Natural killer cell treated with Interleukin-12 subunit alpha and Interleukin-12 subunit beta and Interleukin-15 and Interleukin-18, amount 100 ng/mL, for 72 hours (primary cell): ENCODE data around the gene SGMS1. TPM values are rescaled to one million over a fixed set of nuclear protein-coding genes. Genes with fewer than 3 reads are reported as not detected.

Source experiments
- ATAC-seq, 2 donors: fragments of 150-1000 bp; cut with Tn5 transposase in 1 of 2; sonication (Bioruptor Pico), chemical (Tn5 transposase) in 1 of 2; 2 replicates each; pipeline ENCODE4 v1.10.0; 2021
- DNase-seq: peaks from one replicate; pipeline ENCODE4 v3.0.0; 2022; ENCODE audit warnings: low spot score
- H3K27ac Mint-ChIP-seq, 2 donors: 1 replicate in 1 of 2; 2 replicates in 1 of 2; pipeline ENCODE4 v1.8.0; 2022; ENCODE audit warnings: mixed read lengths in 2 of 2, mild to moderate bottlenecking in 1 of 2, moderate library complexity in 1 of 2
- H3K27me3 Mint-ChIP-seq, 2 donors: 1 replicate in 1 of 2; 2 replicates in 1 of 2; pipeline ENCODE4 v1.8.0; 2022; ENCODE audit warnings: mixed read lengths in 2 of 2
- H3K36me3 Mint-ChIP-seq: one replicate; pipeline ENCODE4 v1.8.0; 2022; ENCODE audit warnings: mixed read lengths
- H3K4me1 Mint-ChIP-seq, 2 donors: 1 replicate in 1 of 2; 2 replicates in 1 of 2; pipeline ENCODE4 v1.8.0; 2022; ENCODE audit warnings: low read depth in 2 of 2, mixed read lengths in 2 of 2, mild to moderate bottlenecking in 1 of 2
- H3K4me3 Mint-ChIP-seq: one replicate; pipeline ENCODE4 v1.8.0; 2022; ENCODE audit warnings: mixed read lengths
- H3K9me3 Mint-ChIP-seq: 2 replicates; pipeline ENCODE4 v1.8.0; 2022; ENCODE audit warnings: mixed read lengths
- total RNA-seq, 2 donors: library from RNA; stranded (reverse); gene quantifications; one replicate each; pipeline ENCODE4 v1.2.3, GENCODE V29; 2022

Gene SGMS1
- total RNA-seq, 2 donors from 2014 or later: 31.6 to 49.0 TPM

GRCh38 chr10:50627443-50627842 lies 3.7 kb upstream of the SGMS1 start:
- Mint-ChIP-seq H3K9me3 (no peaks in the 10 kb centered on the region), H3K4me1 (peaks cover 24% of the 10 kb centered on the region in 2 donors), H3K27ac (no peak overlapping the region), H3K4me3 (no peak overlapping the region), H3K36me3 (no peaks in the 10 kb centered on the region), H3K27me3 (no peaks in the 10 kb centered on the region)
- no peak for ATAC-seq
- no peak for DNase-seq

- no peaks in the 10 kb centered on the region for H3K9me3 Mint-ChIP-seq
- H3K27me3 Mint-ChIP-seq: no peaks in the 10 kb centered on the region
- peaks cover 32 to 33% of the 10 kb centered on the region in 2 donors for H3K4me1 Mint-ChIP-seq
- ATAC-seq (no peak), DNase-seq (no peak)
- peak overlapping the region; percentile 86 for H3K4me3 Mint-ChIP-seq
- H3K27ac Mint-ChIP-seq: peak overlapping the region; percentile 89 to 93
- H3K36me3 Mint-ChIP-seq: no peaks in the 10 kb centered on the region
These were observed 1.9 kb upstream of the SGMS1 start for GRCh38 chr10:50625649-50626132.

- peaks cover 31 to 32% of the 10 kb centered on the region in 2 donors for H3K4me1 Mint-ChIP-seq
- no peaks in the 10 kb centered on the region for H3K27me3 Mint-ChIP-seq
These were observed 1.2 kb upstream of the SGMS1 start for GRCh38 chr10:50624866-50625501.

GRCh38 chr10:50624413-50624865 lies 683 bp upstream of the SGMS1 start:
- no peaks in the 10 kb centered on the region for H3K9me3 Mint-ChIP-seq
- DNase-seq: peak; percentile 98
- ATAC-seq: peak; percentile 83 to 90

More at GRCh38 chr10:50624866-50625501, 1.2 kb upstream of the SGMS1 start:
- ATAC-seq (peak; percentile 74 to 80), DNase-seq (peak; percentile 70)
- no peaks in the 10 kb centered on the region for H3K36me3 Mint-ChIP-seq
- H3K9me3 Mint-ChIP-seq: no peaks in the 10 kb centered on the region
- H3K27ac Mint-ChIP-seq: peak overlapping the region; percentile 89 to 93
- H3K4me3 Mint-ChIP-seq: peak overlapping the region; percentile 86

GRCh38 chr10:50622706-50623662 lies 772 bp downstream of the SGMS1 start:
- Mint-ChIP-seq H3K27ac (peak overlapping the region; percentile 81 to 86), H3K4me1 (peaks cover 21 to 27% of the 10 kb centered on the region in 2 donors), H3K9me3 (no peaks in the 10 kb centered on the region), H3K27me3 (no peaks in the 10 kb centered on the region), H3K4me3 (peak overlapping the region; percentile 96), H3K36me3 (no peaks in the 10 kb centered on the region)
- ATAC-seq: peak; percentile 20 to 36
- DNase-seq: peak; percentile 77

More at GRCh38 chr10:50624413-50624865, 683 bp upstream of the SGMS1 start:
- H3K27ac Mint-ChIP-seq: peak overlapping the region; percentile 89 to 93
- no peaks in the 10 kb centered on the region for H3K27me3 Mint-ChIP-seq
- peak overlapping the region; percentile 96 for H3K4me3 Mint-ChIP-seq
- peaks cover 27 to 29% of the 10 kb centered on the region in 2 donors for H3K4me1 Mint-ChIP-seq
- H3K36me3 Mint-ChIP-seq: no peaks in the 10 kb centered on the region

- peak overlapping the region; percentile 81 to 86 for H3K27ac Mint-ChIP-seq
- no peaks in the 10 kb centered on the region for H3K9me3 Mint-ChIP-seq
- H3K27me3 Mint-ChIP-seq: no peaks in the 10 kb centered on the region
- peaks cover 21 to 27% of the 10 kb centered on the region in 2 donors for H3K4me1 Mint-ChIP-seq
- peak overlapping the region; percentile 96 for H3K4me3 Mint-ChIP-seq
- ATAC-seq: peak; percentile 6 to 11
- peak; percentile 87 for DNase-seq
- no peaks in the 10 kb centered on the region for H3K36me3 Mint-ChIP-seq
These were observed 1.6 kb downstream of the SGMS1 start for GRCh38 chr10:50621968-50622705.

- ATAC-seq: no peak
- Mint-ChIP-seq H3K9me3 (no peaks in the 10 kb centered on the region), H3K27me3 (no peaks in the 10 kb centered on the region), H3K36me3 (no peaks in the 10 kb centered on the region), H3K4me3 (no peak overlapping the region), H3K27ac (no peak overlapping the region), H3K4me1 (peaks cover 21 to 30% of the 10 kb centered on the region in 2 donors)
- no peak for DNase-seq
These were observed 2.9 kb downstream of the SGMS1 start for GRCh38 chr10:50620899-50621298.

- no peak overlapping the region for H3K4me3 Mint-ChIP-seq
- H3K9me3 Mint-ChIP-seq: no peaks in the 10 kb centered on the region
- DNase-seq (no peak), ATAC-seq (no peak)
- H3K27me3 Mint-ChIP-seq: no peaks in the 10 kb centered on the region
- no peaks in the 10 kb centered on the region for H3K36me3 Mint-ChIP-seq
- H3K27ac Mint-ChIP-seq: peak overlapping the region in 1 of 2 donors; percentile 39
- peaks cover 19 to 27% of the 10 kb centered on the region in 2 donors for H3K4me1 Mint-ChIP-seq
These were observed 3.9 kb downstream of the SGMS1 start for GRCh38 chr10:50619882-50620281.

- Mint-ChIP-seq H3K9me3 (no peaks in the 10 kb centered on the region), H3K36me3 (no peaks in the 10 kb centered on the region), H3K4me3 (no peak overlapping the region), H3K27ac (no peak overlapping the region), H3K27me3 (no peaks in the 10 kb centered on the region), H3K4me1 (peaks cover 19 to 27% of the 10 kb centered on the region in 2 donors)
- DNase-seq: no peak
- ATAC-seq: no peak
These were observed 4.6 kb downstream of the SGMS1 start for GRCh38 chr10:50619166-50619565.

GRCh38 chr10:50618624-50619023 lies 5.1 kb downstream of the SGMS1 start:
- no peaks in the 10 kb centered on the region for H3K27me3 Mint-ChIP-seq
- H3K4me1 Mint-ChIP-seq: peaks cover 19 to 27% of the 10 kb centered on the region in 2 donors
- no peaks in the 10 kb centered on the region for H3K36me3 Mint-ChIP-seq
- H3K9me3 Mint-ChIP-seq: no peaks in the 10 kb centered on the region
- DNase-seq: no peak
- no peak overlapping the region for H3K4me3 Mint-ChIP-seq
- H3K27ac Mint-ChIP-seq: no peak overlapping the region
- ATAC-seq: no peak

GRCh38 chr10:50615658-50616057 lies 8.1 kb downstream of the SGMS1 start:
- Mint-ChIP-seq H3K27me3 (no peaks in the 10 kb centered on the region), H3K4me3 (no peak overlapping the region), H3K36me3 (no peaks in the 10 kb centered on the region), H3K4me1 (peaks cover 25 to 38% of the 10 kb centered on the region in 2 donors), H3K27ac (no peak overlapping the region), H3K9me3 (no peaks in the 10 kb centered on the region)
- no peak for DNase-seq
- no peak for ATAC-seq

GRCh38 chr10:50614444-50615137 lies 9.2 kb downstream of the SGMS1 start:
- no peak overlapping the region for H3K4me3 Mint-ChIP-seq
- ATAC-seq (no peak), DNase-seq (no peak)
- H3K4me1 Mint-ChIP-seq: peaks cover 25 to 35% of the 10 kb centered on the region in 2 donors
- H3K27ac Mint-ChIP-seq: no peak overlapping the region
- H3K9me3 Mint-ChIP-seq: no peaks in the 10 kb centered on the region
- no peaks in the 10 kb centered on the region for H3K27me3 Mint-ChIP-seq
- H3K36me3 Mint-ChIP-seq: no peaks in the 10 kb centered on the region
